SU-DHL-6 (cell line): ENCODE data around the gene INPP4B.

Experiments used
- H2AFZ ChIP-seq: fragments of 200-600 bp; sonication (generic); 2 replicates; pipeline ENCODE4 v1.6.1; 2014; ENCODE audit warnings: low read depth, mild to moderate bottlenecking, moderate library complexity, mixed read lengths, antibody characterized with exemption, low read length; ENCODE audit not compliant: severe bottlenecking
- H3F3A ChIP-seq: fragments of 200-600 bp; shearing (Covaris generic); 2 replicates; pipeline ENCODE4 v1.6.0; 2016; ENCODE audit warnings: antibody characterized with exemption, mild to moderate bottlenecking; ENCODE audit not compliant: insufficient read depth
- H3K27ac ChIP-seq: fragments of 200-600 bp; sonication (generic); 2 replicates; pipeline ENCODE4 v1.5.1; 2016; ENCODE audit warnings: low read depth, mild to moderate bottlenecking, low read length, moderate library complexity, mixed read lengths
- H3K27me3 ChIP-seq: fragments of 200-600 bp; sonication (generic), shearing (Covaris generic); 2 replicates; pipeline ENCODE4 v1.6.0; 2014; ENCODE audit warnings: mild to moderate bottlenecking, low read length
- H3K36me3 ChIP-seq: fragments of 200-600 bp; sonication (generic); 2 replicates; pipeline ENCODE4 v1.6.1; 2014; ENCODE audit warnings: mild to moderate bottlenecking, low read length, mixed read lengths
- H3K4me2 ChIP-seq: fragments of 300-600, 200-600 bp; shearing (Covaris generic), sonication (generic); 2 replicates; pipeline ENCODE4 v1.6.0; 2014; ENCODE audit warnings: low read length, low read depth, mild to moderate bottlenecking; ENCODE audit not compliant: poor library complexity, severe bottlenecking
- H3K4me3 ChIP-seq: fragments of 200-600 bp; sonication (generic); 2 replicates; pipeline ENCODE4 v1.5.1; 2014; ENCODE audit warnings: antibody characterized with exemption, low read length, mild to moderate bottlenecking, mixed read lengths; ENCODE audit not compliant: insufficient read depth, poor library complexity, severe bottlenecking
- H3K79me2 ChIP-seq: fragments of 200-600 bp; sonication (generic); 2 replicates; pipeline ENCODE4 v1.6.1; 2014; ENCODE audit warnings: mild to moderate bottlenecking, low read length, moderate library complexity; ENCODE audit not compliant: insufficient read depth
- H3K9ac ChIP-seq: fragments of 200-600 bp; sonication (generic); 2 replicates; pipeline ENCODE4 v1.7.0; 2014; ENCODE audit warnings: mild to moderate bottlenecking, low read length
- H3K9me2 ChIP-seq: fragments of 200-600 bp; sonication (generic); replicated peaks from 2 replicates; pipeline ENCODE4 v1.6.1; 2014; ENCODE audit warnings: low read length; ENCODE audit not compliant: insufficient read depth
- H3K9me3 ChIP-seq: fragments of 200-600 bp; sonication (generic); 2 replicates; pipeline ENCODE4 v1.6.1; 2014; ENCODE audit warnings: low read length, mixed read lengths; ENCODE audit not compliant: insufficient read depth
- H4K20me1 ChIP-seq: fragments of 200-600 bp; sonication (generic); 2 replicates; pipeline ENCODE4 v1.6.1; 2014; ENCODE audit warnings: low read depth, mild to moderate bottlenecking, antibody characterized with exemption, low read length, moderate library complexity, mixed read lengths
- CTCF ChIP-seq: fragments of 200-600 bp; sonication (generic); IDR thresholded peaks from one replicate; pipeline ENCODE4 v1.5.1; 2017; ENCODE audit warnings: antibody characterized with exemption, mild to moderate bottlenecking, low read length, moderate library complexity; ENCODE audit not compliant: insufficient read depth, poor library complexity, severe bottlenecking
- EZH2phosphoT487 ChIP-seq: fragments of 200-600 bp; sonication (generic), shearing (Covaris generic); conservative IDR thresholded peaks from 2 replicates; pipeline ENCODE4 v1.6.1; 2018; ENCODE audit warnings: mild to moderate bottlenecking, antibody characterized with exemption, low read length, moderate library complexity, mixed read lengths

The INPP4B gene

GRCh38 chr4:142307857-142308256, 538.2 kb downstream of the INPP4B start:
- Histone ChIP-seq H3K4me3 (no peak overlapping the region), H3K9me3 (no peaks in the 10 kb centered on the region), H3K4me2 (no peak overlapping the region), H3K36me3 (no peaks in the 10 kb centered on the region), H3F3A (no peaks in the 10 kb centered on the region), H3K9me2 (no peaks in the 10 kb centered on the region), H3K79me2 (no peaks in the 10 kb centered on the region), H2AFZ (no peak overlapping the region), H4K20me1 (no peaks in the 10 kb centered on the region), H3K27me3 (no peaks in the 10 kb centered on the region), H3K9ac (no peak overlapping the region), H3K27ac (no peak overlapping the region)
- TF ChIP-seq EZH2phosphoT487 = no peak
- no peak for TF ChIP-seq CTCF

GRCh38 chr4:142297313-142297712, 548.8 kb downstream of the INPP4B start:
- no peaks in the 10 kb centered on the region for H3K36me3 ChIP-seq
- no peak overlapping the region for H3K9ac ChIP-seq
- H3K4me2 ChIP-seq = no peak overlapping the region
- no peaks in the 10 kb centered on the region for H3K27me3 ChIP-seq
- no peaks in the 10 kb centered on the region for H3F3A ChIP-seq
- no peak overlapping the region for H3K27ac ChIP-seq
- H3K4me3 ChIP-seq = no peak overlapping the region
- no peaks in the 10 kb centered on the region for H3K9me3 ChIP-seq
- no peak for TF ChIP-seq CTCF
- no peak for TF ChIP-seq EZH2phosphoT487
- no peaks in the 10 kb centered on the region for H3K79me2 ChIP-seq
- no peaks in the 10 kb centered on the region for H4K20me1 ChIP-seq
- no peaks in the 10 kb centered on the region for H3K9me2 ChIP-seq
- H2AFZ ChIP-seq = no peak overlapping the region

- H3K36me3 ChIP-seq = no peaks in the 10 kb centered on the region
- H3K9me3 ChIP-seq = no peaks in the 10 kb centered on the region
- no peak for TF ChIP-seq EZH2phosphoT487
- TF ChIP-seq CTCF = no peak
- H4K20me1 ChIP-seq = no peaks in the 10 kb centered on the region
- H2AFZ ChIP-seq = no peak overlapping the region
- H3K4me3 ChIP-seq = no peak overlapping the region
- H3K79me2 ChIP-seq = no peaks in the 10 kb centered on the region
- no peak overlapping the region for H3K4me2 ChIP-seq
- H3K9ac ChIP-seq = no peak overlapping the region
- H3F3A ChIP-seq = no peaks in the 10 kb centered on the region
- H3K27me3 ChIP-seq = no peaks in the 10 kb centered on the region
- no peak overlapping the region for H3K27ac ChIP-seq
- H3K9me2 ChIP-seq = no peaks in the 10 kb centered on the region
These were observed 552.6 kb downstream of the INPP4B start for GRCh38 chr4:142293536-142293935.
